HCT116 (cell line): ENCODE data around the gene MXRA8. TPM values are rescaled to one million over a fixed set of nuclear protein-coding genes. Genes with fewer than 3 reads are reported as not detected.
A peak's percentile ranks its signal among the peaks of the same experiment; 100 is the strongest.

Source experiments
- ATAC-seq: fragments of 200-7000 bp; cut with Tn5 transposase; 2 replicates; pipeline ENCODE4 v1.9.1; 2020; ENCODE audit warnings: mild to moderate bottlenecking, moderate library complexity
- BruUV-seq: library from RNA; stranded (reverse); fragments of 400-500 nt; replicated peaks from 2 replicates; lab custom pipeline; 2021; lab: Mats Ljungman, UMichigan
- CTCF ChIA-PET: fragments of 300-600 bp; sonication (Branson Sonifier 250); formaldehyde crosslinking; loops from one replicate; lab custom pipeline; 2021; ENCODE audit warnings: antibody characterized with exemption; lab: Charles Lee
- POLR2A ChIA-PET: fragments of 300-600, 350-600 bp; sonication (Branson Sonifier 250); formaldehyde crosslinking; loops from one replicate; lab custom pipeline; 2021; ENCODE audit warnings: antibody characterized with exemption; lab: Charles Lee
- RAD21 ChIA-PET, 2 experiments: fragments of 300-600 bp; sonication (Branson Sonifier 250); formaldehyde crosslinking; loops; one replicate each; lab custom pipeline; 2023; ENCODE audit warnings: low total read pairs in 2 of 2; ENCODE audit not compliant: uncharacterized antibody in 2 of 2, unreplicated experiment in 2 of 2, low non-redundant PET in 1 of 2; lab: Charles Lee
- DNase-seq: peaks from one replicate; pipeline ENCODE4 v3.0.0-alpha.2; 2010; ENCODE audit warnings: low read depth, low spot score
- H2AFZ ChIP-seq: fragments of 200-600 bp; shearing (Covaris generic), sonication (generic); 2 replicates; pipeline ENCODE4 v1.6.1; 2017; ENCODE audit warnings: low read depth, mixed run types, mixed read lengths, antibody characterized with exemption, low read length; ENCODE audit not compliant: poor library complexity, severe bottlenecking
- H3K27ac ChIP-seq: 2 replicates; pipeline ENCODE4 v1.5.1; 2012; ENCODE audit warnings: low read depth, low read length
- H3K27me3 ChIP-seq: fragments of 200-600 bp; sonication (generic); 2 replicates; pipeline ENCODE4 v1.6.1; 2016; ENCODE audit warnings: mixed run types, low read length, mixed read lengths; ENCODE audit not compliant: insufficient read depth
- H3K36me3 ChIP-seq, 2 experiments: fragments of 200-500 bp in 1 of 2; fragments of 200-600 bp in 1 of 2; sonication (Bioruptor generic) in 1 of 2; sonication (generic) in 1 of 2; 2 replicates each; pipeline versions ENCODE4 v1.5.1 to v1.6.1; 2014 to 2016; ENCODE audit warnings: low read length in 2 of 2, inconsistent platforms in 1 of 2, mixed read lengths in 1 of 2, mixed run types in 1 of 2; ENCODE audit not compliant: insufficient read depth in 2 of 2, control insufficient read depth in 1 of 2
- H3K4me1 ChIP-seq, 2 experiments: fragments of 200-600 bp in 1 of 2; sonication (generic) in 1 of 2; 2 replicates each; pipeline versions ENCODE4 v1.5.1 to v1.6.1; 2012 to 2017; ENCODE audit warnings: low read length in 2 of 2, inconsistent platforms in 1 of 2, mild to moderate bottlenecking in 1 of 2, mixed read lengths in 1 of 2, mixed run types in 1 of 2, moderate library complexity in 1 of 2; ENCODE audit not compliant: insufficient read depth in 2 of 2, control insufficient read depth in 1 of 2
- H3K4me2 ChIP-seq: fragments of 200-600 bp; sonication (generic); 2 replicates; pipeline ENCODE4 v1.6.1; 2017; ENCODE audit warnings: mixed run types, low read length, mixed read lengths
- H3K4me3 ChIP-seq, 2 experiments: fragments of 200-600 bp in 1 of 2; sonication (generic) in 1 of 2; replicated peaks in 1 of 2; 2 replicates each; pipeline ENCODE4 v1.5.1; 2011 to 2016; ENCODE audit warnings: low read length in 2 of 2, control low read depth in 1 of 2, low read depth in 1 of 2, mild to moderate bottlenecking in 1 of 2, mixed read lengths in 1 of 2, mixed run types in 1 of 2
- H3K79me2 ChIP-seq: fragments of 200-600 bp; sonication (generic); 2 replicates; pipeline ENCODE4 v1.6.1; 2017; ENCODE audit warnings: mild to moderate bottlenecking, mixed run types, low read length, moderate library complexity, mixed read lengths; ENCODE audit not compliant: insufficient read depth
- H3K9ac ChIP-seq: fragments of 200-600 bp; sonication (generic); 2 replicates; pipeline ENCODE4 v1.6.1; 2016; ENCODE audit warnings: low read length, mixed read lengths
- H3K9me2 ChIP-seq: fragments of 200-600 bp; sonication (generic), shearing (Covaris generic); 2 replicates; pipeline ENCODE4 v1.6.1; 2017; ENCODE audit warnings: mixed run types, mild to moderate bottlenecking, moderate library complexity; ENCODE audit not compliant: insufficient read depth
- H3K9me3 ChIP-seq, 2 experiments: fragments of 200-500 bp in 1 of 2; fragments of 200-600 bp in 1 of 2; sonication (Bioruptor generic) in 1 of 2; sonication (generic) in 1 of 2; 2 replicates each; pipeline ENCODE4 v1.6.1; 2014 to 2017; ENCODE audit warnings: low read length in 2 of 2, mixed read lengths in 2 of 2, inconsistent platforms in 1 of 2, low read depth in 1 of 2, mild to moderate bottlenecking in 1 of 2, mixed run types in 1 of 2, moderate library complexity in 1 of 2; ENCODE audit not compliant: control insufficient read depth in 1 of 2, insufficient read depth in 1 of 2
- H4K20me1 ChIP-seq: fragments of 200-600 bp; sonication (generic), shearing (Covaris generic); 2 replicates; pipeline ENCODE4 v1.6.1; 2017; ENCODE audit warnings: mixed run types, mild to moderate bottlenecking, moderate library complexity; ENCODE audit not compliant: insufficient read depth
- CBX3 ChIP-seq: IDR thresholded peaks from 2 replicates; pipeline ENCODE4 v1.6.1; 2012; ENCODE audit warnings: low read depth
- MAX ChIP-seq: IDR thresholded peaks from 2 replicates; pipeline ENCODE4 v1.6.1; 2012
- SIN3A ChIP-seq: IDR thresholded peaks from 2 replicates; pipeline ENCODE4 v1.6.1; 2012; ENCODE audit warnings: low read depth
- SP1 ChIP-seq: IDR thresholded peaks from 2 replicates; pipeline ENCODE4 v1.6.1; 2012; ENCODE audit warnings: low read depth
- ZBTB33 ChIP-seq: IDR thresholded peaks from 2 replicates; pipeline ENCODE4 v1.6.1; 2011; ENCODE audit warnings: mild to moderate bottlenecking, low read length, moderate library complexity; ENCODE audit not compliant: insufficient replicate concordance; ENCODE audit errors: extremely low read depth
- intact Hi-C: fragments of 100-400 bp; cut with micrococcal nuclease; formaldehyde crosslinking; loops from 2 replicates; pipeline ENCODE4 v1.10.0; 2022
- total RNA-seq: library from RNA; stranded (reverse); gene quantifications from one replicate; pipeline ENCODE4 v1.2.1, GENCODE V29; 2021; ENCODE audit not compliant: unreplicated experiment

MXRA8 gene
- total RNA-seq, 1 experiment from 2014 or later = 0.74 TPM

GRCh38 chr1:1365875-1366698, 7.7 kb upstream of the MXRA8 start (continued):
- no peak for TF ChIP-seq ZBTB33
- TF ChIP-seq, all 23 proteins: peak for 0

GRCh38 chr1:1364266-1364665, 5.9 kb upstream of the MXRA8 start:
- intact Hi-C loops = no loop called here
- Histone ChIP-seq H3K9me3 (peaks cover 0 to 16% of the 10 kb centered on the region in 2 experiments; a peak in 1 of 4 replicates), H3K36me3 (no peaks in the 10 kb centered on the region), H3K9me2 (0 out of 2 replicates have a peak, but pooled peaks cover 3% of the 10 kb centered on the region), H3K9ac (no peak overlapping the region), H3K79me2 (no peaks in the 10 kb centered on the region), H3K27me3 (no peaks in the 10 kb centered on the region), H3K4me2 (peak overlapping the region; percentile 37), H4K20me1 (no peaks in the 10 kb centered on the region), H2AFZ (no peak overlapping the region), H3K27ac (no peak overlapping the region), H3K4me1 (peaks cover 24 to 37% of the 10 kb centered on the region in 2 experiments), H3K4me3 (no peak overlapping the region)
- RAD21 ChIA-PET = no interaction called here
- POLR2A ChIA-PET = no interaction called here
- no peak for DNase-seq
- ATAC-seq = peak; percentile 69
- CTCF ChIA-PET = no interaction called here
- peak; percentile 43; the same call in 1 of the 2 replicates for TF ChIP-seq SIN3A
- peak; percentile 75 for TF ChIP-seq MAX
- TF ChIP-seq SP1 = peak; percentile 29; the same call in 1 of the 2 replicates
- no peak for TF ChIP-seq CBX3
- no TSS peak for BruUV-seq
